Omental fat pad (tissue), 4 donors: ENCODE results near the gene RTKN. TPM values are rescaled to one million over a fixed set of nuclear protein-coding genes. Genes with fewer than 3 reads are reported as not detected.

Experiments used
- ATAC-seq: fragments of 150-250 bp; one replicate; pipeline ENCODE4 v1.9.1; 2016; ENCODE audit warnings: mild to moderate bottlenecking, moderate library complexity; ENCODE audit not compliant: low FRiP score
- DNase-seq: peaks from one replicate; pipeline ENCODE4 v3.0.0-alpha.2; 2019; ENCODE audit warnings: low spot score
- total RNA-seq, 4 donors: library from RNA; depleted of rRNA; stranded (reverse); fragments of >200 nt; gene quantifications; one replicate each; pipeline ENCODE4 v1.1.0, GENCODE V29; 2016
- TF ChIP-seq, protein P1 (sequence below), 3 donors: fragments of 450-650 bp; IDR thresholded peaks; one replicate each; pipeline ENCODE4 v1.5.1; 2016 to 2017; ENCODE audit warnings: antibody characterized with exemption in 3 of 3, mild to moderate bottlenecking in 3 of 3, moderate library complexity in 2 of 3

The RTKN gene
- total RNA-seq, 4 donors from 2014 or later = 9.1 to 32.2 (median 19.3) TPM

GRCh38 chr2:74458938-74459363 lies 17.2 kb upstream of the RTKN start:
- TF ChIP-seq, protein P1, sequence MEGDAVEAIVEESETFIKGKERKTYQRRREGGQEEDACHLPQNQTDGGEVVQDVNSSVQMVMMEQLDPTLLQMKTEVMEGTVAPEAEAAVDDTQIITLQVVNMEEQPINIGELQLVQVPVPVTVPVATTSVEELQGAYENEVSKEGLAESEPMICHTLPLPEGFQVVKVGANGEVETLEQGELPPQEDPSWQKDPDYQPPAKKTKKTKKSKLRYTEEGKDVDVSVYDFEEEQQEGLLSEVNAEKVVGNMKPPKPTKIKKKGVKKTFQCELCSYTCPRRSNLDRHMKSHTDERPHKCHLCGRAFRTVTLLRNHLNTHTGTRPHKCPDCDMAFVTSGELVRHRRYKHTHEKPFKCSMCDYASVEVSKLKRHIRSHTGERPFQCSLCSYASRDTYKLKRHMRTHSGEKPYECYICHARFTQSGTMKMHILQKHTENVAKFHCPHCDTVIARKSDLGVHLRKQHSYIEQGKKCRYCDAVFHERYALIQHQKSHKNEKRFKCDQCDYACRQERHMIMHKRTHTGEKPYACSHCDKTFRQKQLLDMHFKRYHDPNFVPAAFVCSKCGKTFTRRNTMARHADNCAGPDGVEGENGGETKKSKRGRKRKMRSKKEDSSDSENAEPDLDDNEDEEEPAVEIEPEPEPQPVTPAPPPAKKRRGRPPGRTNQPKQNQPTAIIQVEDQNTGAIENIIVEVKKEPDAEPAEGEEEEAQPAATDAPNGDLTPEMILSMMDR (IDR thresholded peaks at IDR 0.05) = no peak
- DNase-seq = no peak

GRCh38 chr2:74458132-74458937 lies 16.6 kb upstream of the RTKN start, which contains the start of gene WBP1:
TSS of gene WBP1 (plus strand) at chr2:74458438. CDS start at chr2:74458603, 165 bp downstream.
- DNase-seq = peak; percentile 99
- peak; percentile 98 for ATAC-seq
- TF ChIP-seq, protein P1 (IDR thresholded peaks at IDR 0.05) = no peak

More at GRCh38 chr2:74458938-74459363, 17.2 kb upstream of the RTKN start:
- no peak for ATAC-seq

GRCh38 chr2:74457549-74458131 lies 15.9 kb upstream of the RTKN start:
- ATAC-seq (peak; percentile 45), DNase-seq (no peak)
- TF ChIP-seq, protein P1 (IDR thresholded peaks at IDR 0.05) = no peak

DNA sequence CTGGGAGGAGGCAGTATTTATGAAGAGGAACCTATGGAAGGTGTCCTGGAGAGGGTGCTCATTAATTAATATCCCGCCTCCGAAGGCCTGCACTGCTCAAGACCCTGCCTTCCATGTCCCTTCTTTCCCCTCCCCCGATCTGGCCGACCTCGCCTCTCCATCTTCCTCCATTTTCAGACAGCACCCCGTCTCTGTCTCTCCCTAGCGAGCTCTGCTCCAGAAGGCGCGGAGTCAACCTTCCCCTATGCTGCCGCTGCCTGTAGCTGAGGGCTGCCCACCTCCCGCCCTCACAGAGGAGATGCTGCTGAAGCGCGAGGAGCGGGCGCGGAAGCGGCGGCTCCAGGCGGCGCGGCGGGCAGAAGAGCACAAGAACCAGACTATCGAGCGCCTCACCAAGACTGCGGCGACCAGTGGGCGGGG lies 15.4 kb upstream of the RTKN start:
- no peak for DNase-seq
- TF ChIP-seq, protein P1 (IDR thresholded peaks at IDR 0.05) = no peak
- no peak for ATAC-seq

GRCh38 chr2:74454654-74455511 lies 13.1 kb upstream of the RTKN start, which contains the start of gene INO80B:
TSS of gene INO80B (plus strand) at chr2:74455087. CDS start at chr2:74455117, 30 bp downstream.
- ATAC-seq = peak; percentile 78
- TF ChIP-seq, protein P1 (IDR thresholded peaks at IDR 0.05) = no peak
- peak; percentile 82 for DNase-seq

GRCh38 chr2:74450570-74451190 lies 8.9 kb upstream of the RTKN start:
- TF ChIP-seq, protein P1 (IDR thresholded peaks at IDR 0.05) = no peak
- DNase-seq (no peak), ATAC-seq (no peak)
